Parathyroid adenoma (tissue), 2 donors: Measurements from ENCODE around the gene LIPH.
"Not testable (repeated sequence)": the region's sequence is repeated elsewhere in the genome, so short reads cannot be mapped to it uniquely, and the experiment has no call there.

ENCODE experiments used
- H2AFZ ChIP-seq: fragments of 300-600 bp; sonication (generic); one replicate; pipeline ENCODE4 v1.7.0; 2017; ENCODE audit warnings: antibody characterized with exemption, mild to moderate bottlenecking
- H3K27ac ChIP-seq: fragments of 300-600 bp; sonication (generic); one replicate; pipeline ENCODE4 v1.7.0; 2017
- H3K27me3 ChIP-seq: fragments of 300-600 bp; sonication (generic); one replicate; pipeline ENCODE4 v1.7.0; 2017; ENCODE audit warnings: low read length; ENCODE audit not compliant: control insufficient read depth, insufficient read depth
- H3K36me3 ChIP-seq: fragments of 300-600 bp; sonication (generic); one replicate; pipeline ENCODE4 v1.7.0; 2017; ENCODE audit warnings: low read length; ENCODE audit not compliant: control insufficient read depth, insufficient read depth
- H3K4me1 ChIP-seq: fragments of 300-600 bp; sonication (generic); one replicate; pipeline ENCODE4 v1.7.0; 2017; ENCODE audit warnings: control low read depth
- H3K4me2 ChIP-seq: fragments of 300-600 bp; sonication (generic); one replicate; pipeline ENCODE4 v1.7.0; 2017; ENCODE audit warnings: low read length
- H3K4me3 ChIP-seq: fragments of 300-600 bp; sonication (generic); one replicate; pipeline ENCODE4 v1.7.0; 2017; ENCODE audit warnings: low read depth, low read length
- H3K79me2 ChIP-seq: fragments of 300-600 bp; sonication (generic); one replicate; pipeline ENCODE4 v1.7.0; 2017; ENCODE audit warnings: control low read depth
- H3K9ac ChIP-seq: fragments of 300-600 bp; sonication (generic); one replicate; pipeline ENCODE4 v1.7.0; 2017; ENCODE audit warnings: mild to moderate bottlenecking
- H3K9me3 ChIP-seq: fragments of 300-600 bp; sonication (generic); one replicate; pipeline ENCODE4 v1.7.0; 2017; ENCODE audit warnings: low read length; ENCODE audit not compliant: control insufficient read depth
- CTCF ChIP-seq: fragments of 300-600 bp; sonication (generic); IDR thresholded peaks from one replicate; pipeline ENCODE4 v1.7.0; 2017; ENCODE audit warnings: antibody characterized with exemption, mild to moderate bottlenecking
- donor health status: primary hyperparathyroidism.

Gene LIPH

GRCh38 chr3:185479373-185479945, 72.9 kb downstream of the LIPH start:
- Histone ChIP-seq H3K27me3 (no peaks in the 10 kb centered on the region), H2AFZ (no peak overlapping the region), H3K4me2 (no peak overlapping the region), H3K4me1 (no peaks in the 10 kb centered on the region), H3K27ac (no peak overlapping the region), H3K9ac (no peak overlapping the region), H3K4me3 (no peak overlapping the region), H3K79me2 (no peaks in the 10 kb centered on the region), H3K9me3 (no peaks in the 10 kb centered on the region), H3K36me3 (no peaks in the 10 kb centered on the region)
- no peak for TF ChIP-seq CTCF

- no peak overlapping the region for H3K9ac ChIP-seq
- no peak overlapping the region for H3K4me3 ChIP-seq
- no peak for TF ChIP-seq CTCF
- no peaks in the 10 kb centered on the region for H3K27me3 ChIP-seq
- no peak overlapping the region for H3K4me2 ChIP-seq
- no peak overlapping the region for H3K27ac ChIP-seq
- no peaks in the 10 kb centered on the region for H3K4me1 ChIP-seq
- no peaks in the 10 kb centered on the region for H3K9me3 ChIP-seq
- H2AFZ ChIP-seq: no peak overlapping the region
- no peaks in the 10 kb centered on the region for H3K36me3 ChIP-seq
- H3K79me2 ChIP-seq: no peaks in the 10 kb centered on the region
Observed at GRCh38 chr3:185477316-185477715, 75.1 kb downstream of the LIPH start.

GRCh38 chr3:185474922-185475321, 77.5 kb downstream of the LIPH start:
- H3K27me3 ChIP-seq, H3K4me3 ChIP-seq, H3K36me3 ChIP-seq, H3K27ac ChIP-seq, H3K79me2 ChIP-seq, H3K4me1 ChIP-seq, H3K9ac ChIP-seq, H3K9me3 ChIP-seq, H3K4me2 ChIP-seq, H2AFZ ChIP-seq: not testable (repeated sequence)

GRCh38 chr3:185473290-185473815, 79.0 kb downstream of the LIPH start:
- Histone ChIP-seq H3K9ac (no peak overlapping the region), H3K4me3 (no peak overlapping the region), H3K27me3 (no peaks in the 10 kb centered on the region), H2AFZ (no peak overlapping the region), H3K9me3 (no peaks in the 10 kb centered on the region), H3K4me2 (no peak overlapping the region), H3K36me3 (no peaks in the 10 kb centered on the region), H3K4me1 (no peaks in the 10 kb centered on the region), H3K27ac (no peak overlapping the region), H3K79me2 (no peaks in the 10 kb centered on the region)
- TF ChIP-seq CTCF: no peak

- no peak for TF ChIP-seq CTCF
- Histone ChIP-seq H3K9me3 (no peaks in the 10 kb centered on the region), H3K36me3 (no peaks in the 10 kb centered on the region), H2AFZ (no peak overlapping the region), H3K4me3 (no peak overlapping the region), H3K79me2 (no peaks in the 10 kb centered on the region), H3K27me3 (no peaks in the 10 kb centered on the region), H3K4me1 (no peaks in the 10 kb centered on the region), H3K9ac (no peak overlapping the region), H3K27ac (no peak overlapping the region), H3K4me2 (no peak overlapping the region)
Observed at GRCh38 chr3:185470323-185470722, 82.1 kb downstream of the LIPH start.
